ENCODE measurements around the gene ACOX2. TPM values are rescaled to one million over a fixed set of nuclear protein-coding genes. Genes with fewer than 3 reads are reported as not detected.

ACOX2 gene
- total RNA-seq, 1 experiment from 2014 or later, result 9.5 TPM

DNA sequence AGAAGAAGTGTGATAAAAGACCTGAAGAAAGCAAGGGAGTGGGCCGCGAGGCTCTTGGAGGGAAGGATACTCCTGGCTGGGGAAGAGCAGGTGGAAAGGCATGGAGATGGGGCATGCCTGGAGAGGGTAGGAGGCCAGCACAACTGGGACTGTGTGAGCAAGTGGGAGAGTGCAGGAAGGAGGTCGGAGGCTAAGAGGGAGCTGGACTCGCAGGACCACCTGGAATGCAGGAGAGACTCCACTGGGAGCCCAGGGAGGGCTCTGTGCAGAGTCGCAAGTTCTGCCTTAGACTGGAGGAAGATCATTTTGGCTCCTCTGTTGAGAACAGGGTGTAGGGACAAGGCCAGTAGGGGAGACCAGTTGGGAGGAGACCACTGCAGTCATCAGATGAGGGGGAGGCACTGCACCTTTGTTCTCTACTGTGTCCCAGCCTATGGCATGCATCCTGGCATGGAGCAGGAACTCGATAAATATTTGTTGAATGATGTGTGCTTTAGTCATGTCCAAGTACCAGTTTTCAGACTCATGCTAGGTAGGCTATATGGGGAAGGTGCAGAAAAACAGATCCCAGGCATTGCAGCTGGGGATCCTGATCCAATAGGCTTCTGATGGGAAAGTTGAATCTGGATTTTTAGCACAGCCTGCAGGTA is 26.5 kb upstream of the ACOX2 start:
- no peak overlapping the region for H3K4me3 Mint-ChIP-seq (ENCODE audit: unreplicated experiment)
- DNase-seq, result no peak
- peaks cover 36% of the 10 kb centered on the region for H3K4me1 Mint-ChIP-seq (ENCODE audit: low read depth, unreplicated experiment)
- H3K27me3 Mint-ChIP-seq (ENCODE audit: insufficient read depth, unreplicated experiment), result no peaks in the 10 kb centered on the region
- CTCF ChIA-PET, result no interaction called here
- Histone ChIP-seq H3K9me3 (no peaks in the 10 kb centered on the region), H3K27me3 (replicated peaks; ENCODE audit: control insufficient read depth, insufficient read depth, low read length) (no peaks in the 10 kb centered on the region), H3K4me3 (ENCODE audit: low read depth, low read length) (no peak overlapping the region), H3K4me1 (peaks cover 41% of the 10 kb centered on the region), H3K36me3 (ENCODE audit: control insufficient read depth, insufficient read depth, low read length) (no peaks in the 10 kb centered on the region)
- H3K9me3 Mint-ChIP-seq (ENCODE audit: unreplicated experiment), result no peaks in the 10 kb centered on the region
- intact Hi-C loops (cut with micrococcal nuclease; ENCODE audit: unreplicated experiment), result loop anchor here (5.0 kb wide), 1 partner anchor 489 kb away; the partner anchor contains the start of gene CFAP20DC
- BruUV-seq (replicated peaks), result no TSS peak
- POLR2A ChIA-PET, result no interaction called here
- TF ChIP-seq, protein P1, sequence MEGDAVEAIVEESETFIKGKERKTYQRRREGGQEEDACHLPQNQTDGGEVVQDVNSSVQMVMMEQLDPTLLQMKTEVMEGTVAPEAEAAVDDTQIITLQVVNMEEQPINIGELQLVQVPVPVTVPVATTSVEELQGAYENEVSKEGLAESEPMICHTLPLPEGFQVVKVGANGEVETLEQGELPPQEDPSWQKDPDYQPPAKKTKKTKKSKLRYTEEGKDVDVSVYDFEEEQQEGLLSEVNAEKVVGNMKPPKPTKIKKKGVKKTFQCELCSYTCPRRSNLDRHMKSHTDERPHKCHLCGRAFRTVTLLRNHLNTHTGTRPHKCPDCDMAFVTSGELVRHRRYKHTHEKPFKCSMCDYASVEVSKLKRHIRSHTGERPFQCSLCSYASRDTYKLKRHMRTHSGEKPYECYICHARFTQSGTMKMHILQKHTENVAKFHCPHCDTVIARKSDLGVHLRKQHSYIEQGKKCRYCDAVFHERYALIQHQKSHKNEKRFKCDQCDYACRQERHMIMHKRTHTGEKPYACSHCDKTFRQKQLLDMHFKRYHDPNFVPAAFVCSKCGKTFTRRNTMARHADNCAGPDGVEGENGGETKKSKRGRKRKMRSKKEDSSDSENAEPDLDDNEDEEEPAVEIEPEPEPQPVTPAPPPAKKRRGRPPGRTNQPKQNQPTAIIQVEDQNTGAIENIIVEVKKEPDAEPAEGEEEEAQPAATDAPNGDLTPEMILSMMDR (IDR thresholded peaks at IDR 0.05; ENCODE audit: insufficient read depth in 1 of 2, low read depth in 1 of 2, low read length in 1 of 2, severe bottlenecking in 1 of 2, unreplicated experiment in 1 of 2), result no peak
- H3K27ac Mint-ChIP-seq (ENCODE audit: unreplicated experiment), result peak overlapping the region; percentile 9
- H3K36me3 Mint-ChIP-seq (ENCODE audit: insufficient read depth, unreplicated experiment), result peaks cover 5% of the 10 kb centered on the region

DNA sequence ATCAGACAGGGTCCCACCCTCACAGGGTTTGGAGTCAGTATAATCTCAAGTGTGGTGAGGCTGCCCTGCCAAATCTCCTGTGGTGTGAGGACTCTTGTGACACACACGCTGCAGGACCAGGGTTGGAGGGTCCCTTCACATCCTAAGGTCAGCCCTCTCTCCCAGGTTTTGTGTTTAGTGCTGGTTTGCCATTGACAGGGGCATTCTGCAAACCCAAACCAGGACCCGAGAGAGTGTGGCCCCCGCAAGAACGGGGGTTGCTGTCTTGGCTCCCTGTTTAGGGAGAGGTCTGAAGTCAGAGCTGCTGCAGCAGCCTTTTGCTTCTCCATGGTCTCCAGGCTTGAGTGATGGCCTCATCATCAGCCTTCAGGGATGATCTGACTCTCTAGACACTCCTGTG is 25.5 kb upstream of the ACOX2 start:
- H3K9me3 Mint-ChIP-seq (ENCODE audit: unreplicated experiment), result no peaks in the 10 kb centered on the region
- Histone ChIP-seq H3K27me3 (replicated peaks; ENCODE audit: control insufficient read depth, insufficient read depth, low read length) (no peaks in the 10 kb centered on the region), H3K4me1 (peaks cover 47% of the 10 kb centered on the region), H3K9me3 (no peaks in the 10 kb centered on the region), H3K36me3 (ENCODE audit: control insufficient read depth, insufficient read depth, low read length) (no peaks in the 10 kb centered on the region), H3K4me3 (ENCODE audit: low read depth, low read length) (no peak overlapping the region)
- BruUV-seq (replicated peaks), result no TSS peak
- H3K36me3 Mint-ChIP-seq (ENCODE audit: insufficient read depth, unreplicated experiment), result peaks cover 5% of the 10 kb centered on the region
- peaks cover 41% of the 10 kb centered on the region for H3K4me1 Mint-ChIP-seq (ENCODE audit: low read depth, unreplicated experiment)
- intact Hi-C loops (cut with micrococcal nuclease; ENCODE audit: unreplicated experiment), result loop anchor here (5.0 kb wide), 1 partner anchor 490 kb away; the partner anchor contains the start of gene CFAP20DC
- H3K27me3 Mint-ChIP-seq (ENCODE audit: insufficient read depth, unreplicated experiment), result no peaks in the 10 kb centered on the region
- POLR2A ChIA-PET, result no interaction called here
- TF ChIP-seq, protein P1 (IDR thresholded peaks at IDR 0.05; ENCODE audit: insufficient read depth in 1 of 2, low read depth in 1 of 2, low read length in 1 of 2, severe bottlenecking in 1 of 2, unreplicated experiment in 1 of 2), result no peak
- no peak overlapping the region for H3K4me3 Mint-ChIP-seq (ENCODE audit: unreplicated experiment)
- peak overlapping the region; percentile 91 for H3K27ac Mint-ChIP-seq (ENCODE audit: unreplicated experiment)
- CTCF ChIA-PET, result no interaction called here
- no peak for DNase-seq

DNA sequence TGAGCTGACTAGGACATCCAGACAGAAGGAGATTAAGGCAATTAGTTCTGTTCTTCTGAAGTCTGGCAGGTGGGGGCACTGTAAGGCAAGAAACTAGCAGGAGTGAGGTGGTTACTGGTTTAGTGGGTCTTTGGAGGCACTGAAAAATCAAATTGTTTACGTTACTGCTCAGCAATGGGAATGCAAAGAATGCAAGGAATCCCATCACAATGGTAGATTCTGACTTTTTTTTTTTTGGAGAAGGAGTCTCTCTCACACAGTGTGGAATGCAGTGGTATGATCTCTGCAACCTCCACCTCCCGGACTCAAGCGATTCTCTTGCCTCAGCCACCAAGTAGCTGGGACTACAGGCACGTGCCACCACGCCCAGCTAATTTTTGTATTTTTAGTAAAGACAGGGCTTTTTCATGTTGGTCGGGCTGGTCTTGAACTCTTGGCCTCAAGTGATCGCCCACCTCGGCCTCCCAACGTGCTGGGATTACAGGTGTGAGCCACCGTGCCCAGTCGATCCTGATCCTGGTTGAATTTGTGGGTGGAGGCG is 23.9 kb upstream of the ACOX2 start:
- Mint-ChIP-seq H3K27ac (ENCODE audit: unreplicated experiment) (peak overlapping the region; percentile 91), H3K27me3 (ENCODE audit: insufficient read depth, unreplicated experiment) (no peaks in the 10 kb centered on the region), H3K4me1 (ENCODE audit: low read depth, unreplicated experiment) (peaks cover 38% of the 10 kb centered on the region), H3K9me3 (ENCODE audit: unreplicated experiment) (no peaks in the 10 kb centered on the region), H3K4me3 (ENCODE audit: unreplicated experiment) (peak overlapping the region; percentile 33), H3K36me3 (ENCODE audit: insufficient read depth, unreplicated experiment) (peaks cover 5% of the 10 kb centered on the region)
- no peaks in the 10 kb centered on the region for H3K9me3 ChIP-seq
- POLR2A ChIA-PET, result interaction anchor here (0.6 to 0.9 kb wide), 2 partner anchors 23 to 69 kb away, joined by 3 read pairs; no protein-coding TSS in a partner anchor
- H3K4me1 ChIP-seq, result peaks cover 42% of the 10 kb centered on the region
- TF ChIP-seq, protein P1 (IDR thresholded peaks at IDR 0.05; ENCODE audit: insufficient read depth in 1 of 2, low read depth in 1 of 2, low read length in 1 of 2, severe bottlenecking in 1 of 2, unreplicated experiment in 1 of 2), result peak; percentile 43 to 51
- no peak overlapping the region for H3K4me3 ChIP-seq (ENCODE audit: low read depth, low read length)
- CTCF ChIA-PET, result interaction anchor here (0.7 to 2.3 kb wide), 6 partner anchors 23 to 70 kb away, joined by 3 to 24 read pairs (median 4); no protein-coding TSS in a partner anchor
- peak; percentile 86 for DNase-seq
- H3K36me3 ChIP-seq (ENCODE audit: control insufficient read depth, insufficient read depth, low read length), result no peaks in the 10 kb centered on the region
- no peaks in the 10 kb centered on the region for H3K27me3 ChIP-seq (replicated peaks; ENCODE audit: control insufficient read depth, insufficient read depth, low read length)
- intact Hi-C loops (cut with micrococcal nuclease; ENCODE audit: unreplicated experiment), result loop anchor here (1.0 to 5.0 kb wide), 3 partner anchors 25 to 491 kb away; partner anchors contain the start of gene CFAP20DC
- no TSS peak for BruUV-seq (replicated peaks)

All from Caco-2 (cell line).